Esophagus muscularis mucosa (tissue), 4 donors: ENCODE measurements around the gene PABPC3. TPM values are rescaled to one million over a fixed set of nuclear protein-coding genes. Genes with fewer than 3 reads are reported as not detected.
A peak's percentile ranks its signal among the peaks of the same experiment; 100 is the strongest.

Experiments
- DNase-seq: peaks from one replicate; pipeline ENCODE4 v3.0.0-alpha.2; 2017; ENCODE audit errors: extremely low spot score
- H3K27ac ChIP-seq, 4 donors: fragments of 200-600 bp; sonication (generic); replicated peaks in 1 of 4; 1 replicate in 3 of 4; 2 replicates in 1 of 4; pipeline ENCODE4 v1.5.1; 2016 to 2019; ENCODE audit warnings: mild to moderate bottlenecking in 1 of 4
- H3K27me3 ChIP-seq, 4 donors: fragments of 200-600 bp; sonication (generic); one replicate each; pipeline versions ENCODE4 v1.5.1 to v1.6.0; 2016 to 2019
- H3K36me3 ChIP-seq, 4 donors: fragments of 200-600 bp; sonication (generic); one replicate each; pipeline ENCODE4 v1.5.1; 2016 to 2019
- H3K4me1 ChIP-seq, 4 donors: fragments of 200-600 bp; sonication (generic); one replicate each; pipeline ENCODE4 v1.5.1; 2016 to 2019
- H3K4me3 ChIP-seq, 4 donors: fragments of 200-600 bp; sonication (generic); 1 replicate in 2 of 4; 2 replicates in 2 of 4; pipeline ENCODE4 v1.5.1; 2016 to 2019; ENCODE audit warnings: mild to moderate bottlenecking in 4 of 4, moderate library complexity in 1 of 4
- H3K9me3 ChIP-seq, 4 donors: fragments of 200-600 bp; sonication (generic); 1 replicate in 3 of 4; 2 replicates in 1 of 4; pipeline ENCODE4 v1.5.1; 2016 to 2019
- EP300 ChIP-seq: sonication (generic); formaldehyde crosslinking; IDR thresholded peaks from one replicate; pipeline ENCODE4 v1.6.1; 2017; ENCODE audit warnings: antibody characterized with exemption
- POLR2A ChIP-seq: fragments of 450-650 bp; IDR thresholded peaks from one replicate; pipeline ENCODE4 v1.6.1; 2017; ENCODE audit warnings: antibody characterized with exemption, moderate library complexity, mild to moderate bottlenecking, low read depth
- POLR2AphosphoS5 ChIP-seq, 2 donors: sonication (generic); formaldehyde crosslinking; IDR thresholded peaks; one replicate each; pipeline ENCODE4 v1.6.1; 2017; ENCODE audit warnings: antibody characterized with exemption in 2 of 2
- WGBS: methylation state at CpG from one replicate; pipeline ENCODE4 v1.1.5; 2018; 5-methylcytosine and 5-hydroxymethylcytosine counted together
- intact Hi-C: fragments of 100-400 bp; cut with DNase I; formaldehyde crosslinking; loops from one replicate; pipeline ENCODE4 v1.15.1; 2023
- total RNA-seq, 4 donors: library from RNA; depleted of rRNA; stranded (reverse); fragments of >200 nt; gene quantifications; one replicate each; pipeline versions ENCODE4 v1.1.0 to v1.2.1, GENCODE V29; 2016
- TF ChIP-seq, protein P1 (sequence below), 3 experiments: fragments of 200-600 bp in 2 of 3; fragments of 450-650 bp in 1 of 3; sonication (generic) in 2 of 3; IDR thresholded peaks; one replicate each; pipeline ENCODE4 v1.5.1; 2017 to 2019; ENCODE audit warnings: antibody characterized with exemption in 3 of 3, mild to moderate bottlenecking in 2 of 3, moderate library complexity in 1 of 3

PABPC3 gene
- total RNA-seq: under 1 TPM in 3 of 4 donors, not detected in 1; under 0.01 to 0.17 (median 0.11) TPM

DNA sequence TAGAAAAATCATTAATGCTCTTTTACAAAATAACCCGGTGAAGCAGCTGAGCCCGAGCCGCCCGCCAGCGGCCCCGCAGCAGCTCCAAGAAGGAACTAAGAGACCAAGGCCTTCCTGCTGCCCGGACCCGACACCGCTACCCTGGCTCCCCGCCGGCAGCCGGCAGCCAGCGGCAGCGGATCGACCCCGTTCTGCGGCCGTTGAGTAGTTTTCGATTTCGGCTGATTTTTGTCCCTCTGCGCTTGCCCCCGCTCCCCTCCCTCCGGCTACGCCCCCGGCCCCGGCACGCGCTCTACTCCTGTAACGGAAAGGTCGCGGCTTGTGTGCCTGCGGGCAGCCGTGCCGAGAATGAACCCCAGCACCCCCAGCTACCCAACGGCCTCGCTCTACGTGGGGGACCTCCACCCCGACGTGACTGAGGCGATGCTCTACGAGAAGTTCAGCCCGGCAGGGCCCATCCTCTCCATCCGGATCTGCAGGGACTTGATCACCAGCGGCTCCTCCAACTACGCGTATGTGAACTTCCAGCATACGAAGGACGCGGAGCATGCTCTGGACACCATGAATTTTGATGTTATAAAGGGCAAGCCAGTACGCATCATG is at the start of gene PABPC3:
Gene PABPC3, plus strand, starts transcription at position 286 of the 603 bp plus-strand sequence. Its CDS starts 63 bp downstream, at position 349.
- 51% methylated on average over 37 of the region's 50 CpGs for WGBS
- Histone ChIP-seq H3K27ac (no peak within 1 kb of the TSS), H3K9me3 (no peaks in the 10 kb centered on the region), H3K4me3 (peak within 1 kb of the TSS in 3 of 4 donors; percentile 12 to 35 (median 28)), H3K27me3 (peaks cover 0 to 40% (median 5%) of the 10 kb centered on the region in 4 donors), H3K36me3 (no peaks in the 10 kb centered on the region), H3K4me1 (peaks cover 0 to 5% (median 0%) of the 10 kb centered on the region in 4 donors)
- intact Hi-C loops: no loop called here
- peak; percentile 72 for DNase-seq
- TF ChIP-seq POLR2AphosphoS5 (IDR thresholded peaks at IDR 0.05) (no peak), POLR2A (no peak), EP300 (no peak)
- TF ChIP-seq, protein P1, sequence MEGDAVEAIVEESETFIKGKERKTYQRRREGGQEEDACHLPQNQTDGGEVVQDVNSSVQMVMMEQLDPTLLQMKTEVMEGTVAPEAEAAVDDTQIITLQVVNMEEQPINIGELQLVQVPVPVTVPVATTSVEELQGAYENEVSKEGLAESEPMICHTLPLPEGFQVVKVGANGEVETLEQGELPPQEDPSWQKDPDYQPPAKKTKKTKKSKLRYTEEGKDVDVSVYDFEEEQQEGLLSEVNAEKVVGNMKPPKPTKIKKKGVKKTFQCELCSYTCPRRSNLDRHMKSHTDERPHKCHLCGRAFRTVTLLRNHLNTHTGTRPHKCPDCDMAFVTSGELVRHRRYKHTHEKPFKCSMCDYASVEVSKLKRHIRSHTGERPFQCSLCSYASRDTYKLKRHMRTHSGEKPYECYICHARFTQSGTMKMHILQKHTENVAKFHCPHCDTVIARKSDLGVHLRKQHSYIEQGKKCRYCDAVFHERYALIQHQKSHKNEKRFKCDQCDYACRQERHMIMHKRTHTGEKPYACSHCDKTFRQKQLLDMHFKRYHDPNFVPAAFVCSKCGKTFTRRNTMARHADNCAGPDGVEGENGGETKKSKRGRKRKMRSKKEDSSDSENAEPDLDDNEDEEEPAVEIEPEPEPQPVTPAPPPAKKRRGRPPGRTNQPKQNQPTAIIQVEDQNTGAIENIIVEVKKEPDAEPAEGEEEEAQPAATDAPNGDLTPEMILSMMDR (IDR thresholded peaks at IDR 0.05): no peak

DNA sequence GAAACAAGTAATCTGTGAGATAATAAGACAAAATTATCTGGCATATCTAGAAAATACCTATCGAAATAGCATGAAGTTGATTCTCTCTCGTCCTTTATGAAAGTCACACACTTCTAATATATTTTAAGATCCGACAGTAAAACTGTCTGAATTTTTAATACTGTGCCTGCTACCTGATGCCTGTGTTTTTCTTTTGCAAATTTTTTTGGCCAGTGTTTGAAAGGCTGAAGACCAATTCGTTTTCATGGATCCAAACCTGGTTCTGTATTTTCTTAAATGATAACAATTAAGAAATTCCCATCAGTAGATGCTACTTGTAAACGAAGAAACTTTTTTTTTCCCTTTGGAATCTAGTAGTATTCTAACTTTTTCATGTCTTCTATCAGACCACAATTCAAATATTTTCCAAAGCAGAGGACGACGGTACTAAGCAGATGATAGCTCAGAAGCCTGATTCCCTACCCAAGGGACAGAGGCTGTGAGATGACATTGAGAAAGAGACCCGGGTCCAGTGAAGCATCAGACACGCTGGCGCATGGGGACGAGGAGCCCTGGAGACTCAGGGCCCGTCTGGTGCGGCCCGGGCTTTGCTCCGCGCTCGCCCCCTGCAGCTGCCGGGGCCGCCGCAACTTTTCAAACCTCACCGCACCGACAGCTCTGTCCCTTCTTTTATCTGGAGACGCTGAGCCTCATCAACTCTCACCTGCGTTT is 49.5 kb upstream of the PABPC3 start:
- TF ChIP-seq, protein P1 (IDR thresholded peaks at IDR 0.05): no peak
- TF ChIP-seq POLR2AphosphoS5 (IDR thresholded peaks at IDR 0.05): no peak
- no peak for TF ChIP-seq EP300
- TF ChIP-seq POLR2A: no peak
- WGBS: 19% methylated on average over 24 of the region's 24 CpGs
- Histone ChIP-seq H3K36me3 (no peaks in the 10 kb centered on the region), H3K27ac (no peak overlapping the region), H3K4me1 (peaks cover 5 to 11% (median 11%) of the 10 kb centered on the region in 4 donors), H3K4me3 (peak overlapping the region; percentile 41 to 55 (median 46)), H3K9me3 (peaks cover 0 to 9% (median 5%) of the 10 kb centered on the region in 4 donors), H3K27me3 (peaks cover 4 to 80% (median 9%) of the 10 kb centered on the region in 4 donors)
- no peak for DNase-seq
- intact Hi-C loops: no loop called here

DNA sequence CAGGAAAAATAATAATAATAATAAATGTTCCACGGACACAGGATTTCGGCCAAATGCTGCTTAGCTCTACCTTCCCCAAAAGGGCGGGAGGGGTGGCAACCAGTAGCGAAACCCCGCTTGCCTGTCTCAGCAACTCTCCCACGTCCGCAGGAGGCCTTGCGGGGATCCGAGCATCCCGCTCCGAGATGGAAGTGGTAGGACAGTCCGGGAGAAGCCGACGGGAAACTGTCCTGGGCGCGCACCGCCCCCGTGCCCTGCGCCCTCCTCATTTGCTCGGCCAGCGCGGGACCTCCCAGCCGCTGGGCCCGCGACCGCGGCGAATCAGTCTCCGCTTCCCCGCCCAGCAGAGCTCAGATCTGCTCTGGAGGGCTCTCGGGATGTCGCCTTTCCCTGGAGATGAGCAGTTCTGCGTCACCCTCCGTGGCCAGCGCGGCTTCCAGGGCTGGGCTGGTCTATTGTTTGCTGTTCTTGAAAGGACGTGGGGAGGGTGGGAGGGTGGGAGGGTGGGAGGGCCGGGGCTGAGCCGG is 48.9 kb upstream of the PABPC3 start:
- Histone ChIP-seq H3K9me3 (peaks cover 0 to 13% (median 6%) of the 10 kb centered on the region in 4 donors), H3K27me3 (peaks cover 4 to 74% (median 9%) of the 10 kb centered on the region in 4 donors), H3K4me1 (peaks cover 5 to 11% (median 11%) of the 10 kb centered on the region in 4 donors), H3K36me3 (no peaks in the 10 kb centered on the region), H3K27ac (no peak overlapping the region), H3K4me3 (peak overlapping the region; percentile 41 to 55 (median 46))
- DNase-seq: no peak
- intact Hi-C loops: no loop called here
- 2% methylated on average over 22 of the region's 39 CpGs for WGBS
- TF ChIP-seq EP300: no peak
- TF ChIP-seq, protein P1 (IDR thresholded peaks at IDR 0.05): no peak
- no peak for TF ChIP-seq POLR2A
- no peak for TF ChIP-seq POLR2AphosphoS5 (IDR thresholded peaks at IDR 0.05)

DNA sequence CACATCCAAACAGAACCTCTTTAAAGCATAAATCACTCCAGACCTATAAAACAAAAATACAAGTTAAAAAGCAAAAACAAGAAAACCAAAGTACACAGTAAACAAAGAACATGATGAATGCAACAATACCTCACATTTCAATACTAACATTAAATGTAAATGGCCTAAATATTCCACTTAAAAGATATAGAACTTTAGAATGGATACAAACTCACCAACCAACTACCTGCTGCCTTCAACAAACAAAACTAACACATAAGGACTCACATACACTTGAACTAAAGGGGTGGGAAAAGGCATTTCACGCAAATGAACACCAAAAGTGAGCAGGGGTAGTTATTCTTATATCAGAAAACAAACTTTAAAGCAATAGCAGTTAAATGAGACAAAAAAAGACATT is 44.9 kb upstream of the PABPC3 start:
- TF ChIP-seq POLR2AphosphoS5 (IDR thresholded peaks at IDR 0.05) (no peak), EP300 (no peak), POLR2A (no peak)
- TF ChIP-seq, protein P1 (IDR thresholded peaks at IDR 0.05): no peak
- 61% methylated on average over 1 of the region's 1 CpG for WGBS

More for the DNA sequence above, 44.9 kb upstream of the PABPC3 start:
- H3K27ac ChIP-seq: no peak overlapping the region
- H3K4me1 ChIP-seq: peaks cover 5 to 11% (median 11%) of the 10 kb centered on the region in 4 donors
- peaks cover 0 to 38% (median 9%) of the 10 kb centered on the region in 4 donors for H3K27me3 ChIP-seq
- no peak overlapping the region for H3K4me3 ChIP-seq
- no peak for DNase-seq
- intact Hi-C loops: no loop called here
- H3K9me3 ChIP-seq: peaks cover 0 to 13% (median 6%) of the 10 kb centered on the region in 4 donors
- no peaks in the 10 kb centered on the region for H3K36me3 ChIP-seq
